ENCODE data around the gene RAD51B.

The RAD51B gene

GRCh38 chr14:68479247-68479646 is 659.7 kb downstream of the RAD51B start:
- DNase-seq = no peak

- DNase-seq = no peak
These were observed 662.4 kb downstream of the RAD51B start for GRCh38 chr14:68482018-68482417.

DNA sequence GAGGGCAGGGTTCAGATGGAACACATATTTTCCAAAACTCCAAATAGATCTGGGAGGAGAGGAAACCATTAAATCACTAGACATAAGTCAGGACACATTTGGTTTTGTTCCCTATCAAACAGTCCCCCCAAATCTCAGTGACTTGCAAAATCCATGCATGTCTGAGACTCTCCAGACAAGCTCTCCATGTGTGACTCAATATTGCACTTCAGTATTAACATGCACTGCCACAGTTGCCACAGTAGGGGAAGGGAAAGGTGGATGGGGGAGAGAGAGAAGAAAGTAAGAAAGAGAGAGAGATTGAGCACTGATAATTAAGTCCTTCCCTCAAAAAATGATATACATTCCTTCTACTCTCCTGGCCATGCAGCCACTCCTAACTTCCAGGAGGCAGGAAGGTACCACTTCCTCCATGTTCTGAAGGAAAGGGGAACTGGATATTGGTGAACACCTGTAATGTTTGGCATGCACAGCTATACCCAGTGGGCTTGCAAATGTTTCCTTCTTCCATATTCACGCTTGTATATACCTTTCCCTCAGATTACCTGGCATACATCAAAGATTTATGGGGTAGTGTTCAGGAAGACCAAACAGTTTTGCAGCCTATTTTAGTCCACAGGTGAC is 663.3 kb downstream of the RAD51B start:
- DNase-seq = no peak

DNA sequence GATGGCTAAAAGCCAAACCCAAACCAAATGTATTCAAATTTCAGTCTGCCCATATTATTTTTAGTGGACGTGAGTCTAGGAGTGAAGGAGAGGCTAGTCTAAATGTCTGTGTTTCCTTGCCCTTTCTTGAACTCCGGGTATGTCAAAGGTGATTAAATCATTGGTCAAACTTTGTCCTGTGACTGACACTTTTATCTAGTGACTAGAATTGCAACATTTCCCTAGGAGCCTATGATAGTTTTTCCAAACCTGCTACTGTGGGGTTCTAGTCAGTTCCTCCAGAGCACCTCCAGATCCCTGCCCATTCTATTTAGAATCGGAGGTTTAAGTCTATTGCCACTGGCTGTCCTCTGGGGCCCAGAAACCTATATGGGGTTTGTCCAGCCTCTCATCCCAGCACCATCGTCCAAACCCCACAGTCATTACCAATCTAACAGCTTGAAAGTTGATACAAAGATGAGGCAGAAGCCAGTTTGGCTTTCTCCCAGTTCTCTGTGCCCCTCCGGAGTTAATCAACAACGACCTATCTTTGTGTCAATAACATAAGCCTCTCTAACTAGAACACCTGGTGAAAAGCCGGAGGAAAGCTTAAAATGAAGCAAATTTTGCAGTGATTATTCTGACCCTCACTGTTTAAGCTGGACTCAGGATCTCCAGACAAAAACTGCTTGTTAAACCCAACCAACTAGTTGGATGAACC is 666.6 kb downstream of the RAD51B start:
- no peak for DNase-seq

DNA sequence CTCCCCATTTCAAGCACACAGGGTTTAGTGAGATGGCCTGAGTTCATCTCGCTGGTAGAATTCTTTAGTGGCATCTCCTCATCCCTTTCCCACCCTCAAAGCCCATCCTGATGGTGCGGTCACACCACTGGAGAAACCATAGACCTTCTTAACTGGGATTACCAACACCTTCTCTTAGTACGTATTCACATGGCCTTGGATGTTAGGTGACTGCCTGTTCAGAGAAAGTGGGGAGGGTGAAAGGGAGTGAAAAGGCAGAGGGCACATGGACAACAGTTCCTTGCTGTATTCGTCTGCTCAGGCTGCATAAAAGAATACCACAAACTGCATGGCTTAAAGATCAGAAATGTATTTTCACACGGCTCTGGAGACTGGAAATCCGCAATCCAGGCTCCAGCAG is 667.2 kb downstream of the RAD51B start:
- no peak for DNase-seq

GRCh38 chr14:68487805-68488590 is 668.4 kb downstream of the RAD51B start:
- DNase-seq = no peak

DNA sequence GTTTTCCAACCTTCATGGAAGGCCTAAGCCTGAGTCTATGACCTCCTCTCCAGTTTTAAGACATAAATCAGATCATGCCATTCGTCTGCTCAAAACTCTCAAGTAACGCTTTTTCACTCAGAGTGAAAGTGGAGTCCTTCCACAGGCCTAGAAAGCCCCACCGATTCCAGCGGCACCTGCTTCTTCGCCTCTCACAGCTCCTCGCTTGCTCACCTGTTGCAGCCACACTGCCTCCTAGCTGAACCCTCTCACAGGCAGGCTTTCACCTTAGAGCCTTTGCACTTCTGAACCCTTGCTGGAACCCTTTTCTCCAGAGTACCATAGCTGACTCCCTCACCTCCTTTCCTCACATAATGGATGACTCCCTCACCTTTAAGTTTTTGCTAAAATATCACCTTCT is 672.2 kb downstream of the RAD51B start:
- no peak for DNase-seq

DNA sequence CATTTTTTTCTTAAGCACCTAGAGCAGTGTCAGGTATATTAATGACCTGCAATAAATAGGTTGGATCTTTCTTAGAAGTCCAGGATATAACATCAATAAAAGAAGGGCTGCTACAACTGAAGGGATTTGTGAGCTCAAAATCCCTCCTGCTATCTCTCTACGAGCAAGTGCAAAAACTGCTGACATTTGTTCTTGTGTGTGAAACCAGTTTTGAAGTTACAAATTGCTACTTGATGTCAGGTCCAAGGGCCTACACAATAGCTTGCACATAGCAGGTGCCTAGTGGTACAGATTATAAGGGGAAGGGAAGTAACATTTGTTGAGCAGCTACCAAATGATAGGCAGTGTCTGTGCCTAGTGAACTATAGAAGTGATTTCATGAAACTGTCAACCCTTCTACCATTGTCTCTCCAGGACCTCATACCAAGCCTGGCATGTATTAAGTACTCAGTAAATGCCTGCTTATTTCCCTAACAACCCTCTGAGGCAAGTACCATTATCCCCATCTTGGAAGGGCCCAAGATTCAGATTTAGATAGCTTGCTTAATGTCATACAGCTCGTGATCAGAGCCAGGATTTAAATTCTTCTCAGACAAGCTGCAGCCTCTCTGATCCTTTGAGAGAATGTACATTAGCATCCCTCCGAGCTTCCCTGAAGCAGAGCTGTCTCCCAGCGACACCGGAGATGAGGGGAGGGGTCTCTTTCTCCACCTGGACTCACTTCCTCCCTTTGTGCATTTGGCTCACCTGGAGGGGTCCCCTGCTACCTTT is 673.0 kb downstream of the RAD51B start:
- DNase-seq = no peak

GRCh38 chr14:68493152-68493911 is 673.8 kb downstream of the RAD51B start:
- DNase-seq = no peak

DNA sequence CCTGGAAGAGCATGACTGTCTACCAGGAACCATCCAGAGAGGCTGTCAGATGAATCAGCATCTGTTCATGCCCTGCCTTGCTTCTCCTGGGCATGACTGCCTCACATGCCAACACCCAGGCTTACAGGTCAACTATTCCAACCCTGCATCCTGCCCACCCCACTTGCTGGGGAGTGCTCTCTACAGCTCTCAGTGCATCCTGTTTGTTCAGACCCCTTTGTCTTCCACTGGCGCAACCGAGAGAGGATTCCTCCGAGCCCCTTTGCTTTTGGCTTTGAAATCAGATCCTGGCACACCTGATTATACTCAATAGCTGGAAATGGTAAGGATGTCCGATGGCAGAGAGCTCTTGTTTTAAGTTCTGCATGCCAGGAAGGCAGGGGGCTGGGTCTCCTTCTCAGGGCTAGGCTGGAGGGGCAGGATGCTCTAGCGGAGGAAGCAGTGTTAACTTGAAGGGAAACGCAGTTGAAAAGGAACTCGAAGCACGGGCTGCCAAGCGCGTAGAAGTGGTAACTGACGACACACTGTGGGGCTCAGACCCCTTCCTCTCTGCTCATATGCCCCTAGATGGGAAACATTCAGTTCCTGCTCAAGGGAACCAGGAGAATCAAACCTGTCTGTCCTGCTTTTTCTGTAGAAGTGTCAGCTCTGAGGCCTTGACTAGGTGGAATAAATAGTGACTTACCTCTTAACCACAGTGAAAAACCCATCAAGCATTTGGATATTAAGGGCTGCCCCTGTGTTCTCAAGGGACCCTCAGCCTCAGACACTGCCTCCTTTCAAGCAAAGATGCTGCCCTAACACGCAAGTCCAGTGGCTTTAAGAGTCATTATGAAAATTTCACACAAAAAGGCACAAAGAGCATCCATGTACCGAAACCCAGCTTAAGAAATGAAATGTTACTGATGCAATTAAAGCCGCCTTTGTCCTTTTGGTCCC is 675.8 kb downstream of the RAD51B start:
- no peak for DNase-seq

DNA sequence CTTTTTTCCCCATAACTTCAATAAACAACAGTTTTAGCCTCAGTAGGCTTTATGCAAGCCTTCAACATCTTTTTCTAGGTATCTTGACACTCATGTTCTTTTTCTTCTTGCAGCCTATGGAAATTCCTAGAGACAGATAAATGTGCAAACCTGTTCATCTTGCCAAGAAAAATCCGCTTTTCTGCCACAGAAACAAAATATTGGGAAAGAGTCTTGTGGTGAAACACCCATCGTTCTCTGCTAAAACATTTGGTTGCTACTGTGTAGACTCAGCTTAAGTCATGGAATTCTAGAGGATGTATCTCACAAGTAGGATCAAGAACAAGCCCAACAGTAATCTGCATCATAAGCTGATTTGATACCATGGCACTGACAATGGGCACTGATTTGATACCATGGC is 677.4 kb downstream of the RAD51B start:
- no peak for DNase-seq

GRCh38 chr14:68499451-68499850 is 679.9 kb downstream of the RAD51B start:
- no peak for DNase-seq

GRCh38 chr14:68501171-68501570 is 681.6 kb downstream of the RAD51B start:
- no peak for DNase-seq

- no peak for DNase-seq
These were observed 682.1 kb downstream of the RAD51B start for GRCh38 chr14:68501614-68502052.

GRCh38 chr14:68502230-68502629 is 682.7 kb downstream of the RAD51B start:
- DNase-seq = no peak

DNA sequence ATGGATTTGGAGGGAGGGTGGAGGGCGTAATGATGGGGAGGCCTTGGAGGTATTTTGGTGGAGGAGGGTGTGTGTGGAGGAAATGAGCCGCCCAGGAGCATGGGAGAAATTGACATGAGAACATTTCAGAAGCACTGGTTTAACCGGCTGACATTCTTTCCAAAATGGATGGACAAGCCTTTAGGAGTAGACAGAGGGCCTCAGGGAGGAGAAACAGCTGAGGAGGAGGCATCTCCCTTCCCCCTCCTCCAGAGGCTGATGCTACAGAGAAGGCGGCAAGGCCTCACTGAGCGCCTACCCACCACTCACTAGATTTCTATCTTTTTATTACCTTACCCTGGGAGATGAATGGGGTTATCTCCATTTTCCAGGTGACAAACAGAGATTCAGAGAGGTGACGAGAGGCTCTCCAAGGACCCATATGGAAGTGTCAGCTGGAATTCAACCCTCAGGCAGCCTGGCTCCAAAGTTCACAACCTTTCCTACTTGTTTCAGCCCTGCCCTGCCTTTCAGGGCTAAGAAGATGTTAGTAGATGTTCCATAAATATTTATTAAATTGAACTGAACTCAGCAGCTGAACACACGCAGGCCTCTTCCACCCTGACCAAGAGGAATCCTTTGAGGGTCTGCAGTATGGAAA is 683.7 kb downstream of the RAD51B start:
- no peak for DNase-seq

GRCh38 chr14:68504861-68505260 is 685.3 kb downstream of the RAD51B start:
- no peak for DNase-seq

- DNase-seq = no peak
These were observed 686.6 kb downstream of the RAD51B start for GRCh38 chr14:68506021-68506644.

- DNase-seq = no peak
These were observed 687.3 kb downstream of the RAD51B start for GRCh38 chr14:68506645-68507419.

Data from SHP77 (cell line).